Effector CD8-positive, alpha-beta T cell (primary cell): ENCODE results near the gene POU5F1.
"Not testable (repeated sequence)": the region's sequence is repeated elsewhere in the genome, so short reads cannot be mapped to it uniquely, and the experiment has no call there.

Experiments
- DNase-seq: peaks from one replicate; lab custom pipeline; 2025; lab: John Stamatoyannopoulos, UW

Gene POU5F1

DNA sequence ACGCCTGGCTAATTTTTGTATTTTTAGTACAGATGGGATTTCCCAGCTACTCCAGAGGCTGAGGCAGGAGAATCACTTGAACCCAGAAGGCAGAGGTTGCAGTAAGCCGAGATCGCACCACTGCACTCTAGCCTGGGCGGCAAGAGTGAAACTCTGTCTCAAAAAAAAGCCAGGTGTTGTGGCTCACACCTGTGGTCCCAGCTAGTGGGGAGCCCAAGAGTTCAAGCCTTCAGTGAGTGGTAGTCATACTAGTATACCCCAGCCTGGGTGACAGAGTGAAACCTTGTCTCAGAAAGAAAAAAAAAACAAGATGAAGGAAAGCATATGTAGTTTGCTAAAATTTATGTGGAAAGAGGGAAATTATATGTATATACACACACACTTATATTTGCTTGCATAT lies 20.0 kb upstream of the POU5F1 start:
- no peak for DNase-seq

DNA sequence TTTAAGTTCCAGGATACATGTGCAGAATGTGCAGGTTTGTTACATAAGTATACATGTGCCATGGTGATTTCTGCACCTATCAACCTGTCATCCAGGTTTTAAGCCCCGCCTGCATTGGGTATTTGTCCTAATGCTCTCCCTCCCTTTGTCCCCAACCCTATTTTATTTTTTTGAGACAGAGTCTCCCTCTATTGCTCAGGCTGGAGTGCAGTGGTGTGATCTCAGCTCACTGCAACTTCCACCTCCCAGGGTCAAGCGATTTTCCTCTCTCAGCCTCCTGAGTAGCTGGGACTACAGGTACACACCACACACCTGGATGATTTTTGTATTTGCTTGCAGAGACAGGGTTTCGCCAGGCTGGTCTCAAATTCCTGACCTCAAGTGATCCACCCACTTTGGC lies 18.7 kb upstream of the POU5F1 start:
- not testable (repeated sequence) for DNase-seq

DNA sequence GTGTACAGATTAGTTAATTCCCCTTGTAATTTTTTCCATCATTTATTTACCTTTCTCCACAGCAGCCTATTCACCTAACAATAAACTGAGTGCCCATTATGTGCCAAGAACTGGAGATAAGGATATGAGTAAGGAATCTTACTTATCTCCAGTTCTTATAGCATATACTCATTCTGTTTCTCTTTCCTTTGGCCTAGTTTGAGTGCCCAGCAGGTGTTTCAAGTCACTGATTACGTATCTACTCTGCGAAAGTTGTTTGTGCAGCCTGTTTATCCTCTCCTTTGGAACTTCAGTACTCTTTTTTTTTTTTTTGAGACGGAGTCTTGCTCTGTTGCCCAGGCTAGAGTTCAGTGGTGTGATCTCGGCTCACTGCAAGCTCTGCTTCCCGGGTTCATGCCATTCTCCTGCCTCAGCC lies 17.3 kb upstream of the POU5F1 start:
- no peak for DNase-seq

DNA sequence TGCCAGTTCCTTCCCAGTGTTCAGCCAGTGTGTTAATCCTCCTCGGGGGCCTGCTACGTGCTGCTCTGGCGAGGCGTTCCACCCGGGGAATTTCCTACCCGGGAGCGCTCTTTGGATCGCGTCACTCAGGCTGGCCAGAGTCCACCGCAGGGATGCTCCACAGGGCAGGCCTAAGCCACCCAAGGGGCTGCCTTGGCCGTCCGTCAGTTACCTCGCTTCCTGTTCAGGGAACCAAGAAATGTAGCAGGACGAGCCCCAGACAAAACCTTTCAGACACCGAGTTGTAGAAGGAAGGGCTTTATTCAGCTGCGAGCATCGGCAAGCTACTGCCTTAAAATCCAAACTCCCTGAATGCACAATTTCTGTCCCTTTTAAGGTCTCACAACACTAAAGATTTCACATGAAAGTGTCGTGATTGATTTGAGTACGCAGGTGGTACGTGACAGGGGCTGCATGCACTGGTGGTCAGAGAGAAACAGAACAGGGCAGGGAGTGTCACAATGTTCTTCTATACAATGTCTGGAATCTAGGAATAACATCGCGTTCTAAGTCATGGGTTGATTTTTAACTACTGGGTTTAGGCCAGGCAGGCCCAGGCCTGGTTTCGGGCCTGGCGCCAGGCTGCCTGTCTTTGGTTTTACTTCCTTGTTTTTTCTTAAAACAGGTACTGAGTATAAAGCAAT lies 15.7 kb upstream of the POU5F1 start:
- no peak for DNase-seq

DNA sequence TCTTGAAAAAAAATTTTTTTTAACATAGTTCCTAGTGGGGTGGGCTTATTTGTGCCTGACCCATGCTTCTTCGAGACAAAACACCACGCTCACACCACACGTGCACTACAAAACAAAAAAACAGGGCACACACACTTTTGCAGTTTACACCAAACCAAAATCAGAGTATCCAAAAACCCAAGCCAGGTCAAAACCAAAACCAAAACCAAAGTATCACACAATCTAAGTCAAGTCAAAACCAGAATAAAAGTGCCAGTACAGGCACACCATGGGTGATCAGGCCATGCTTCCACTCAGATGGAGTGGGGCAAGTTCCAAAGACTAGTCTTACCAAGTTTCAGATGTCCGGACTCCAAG lies 15.2 kb upstream of the POU5F1 start:
- DNase-seq, result not testable (repeated sequence)

DNA sequence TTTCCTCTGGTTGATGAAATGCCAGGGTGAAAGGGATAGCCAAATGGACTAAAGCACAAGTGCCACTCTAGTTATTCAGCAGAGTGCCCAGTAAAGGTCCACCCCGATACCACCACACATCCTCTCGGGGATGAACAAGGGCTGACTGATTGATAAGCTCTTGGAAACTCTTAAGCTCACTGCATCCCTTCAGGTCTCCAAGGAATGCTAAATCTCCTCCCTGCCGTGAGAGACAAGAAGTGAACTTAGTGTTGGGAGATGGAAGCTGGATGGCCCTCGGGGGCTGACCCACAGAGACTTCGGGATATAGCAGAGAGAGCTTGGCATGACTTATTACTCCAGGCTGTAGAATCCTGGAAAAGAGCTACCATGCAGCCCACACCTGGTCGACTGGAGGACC lies 13.4 kb upstream of the POU5F1 start:
- DNase-seq, result not testable (repeated sequence)

DNA sequence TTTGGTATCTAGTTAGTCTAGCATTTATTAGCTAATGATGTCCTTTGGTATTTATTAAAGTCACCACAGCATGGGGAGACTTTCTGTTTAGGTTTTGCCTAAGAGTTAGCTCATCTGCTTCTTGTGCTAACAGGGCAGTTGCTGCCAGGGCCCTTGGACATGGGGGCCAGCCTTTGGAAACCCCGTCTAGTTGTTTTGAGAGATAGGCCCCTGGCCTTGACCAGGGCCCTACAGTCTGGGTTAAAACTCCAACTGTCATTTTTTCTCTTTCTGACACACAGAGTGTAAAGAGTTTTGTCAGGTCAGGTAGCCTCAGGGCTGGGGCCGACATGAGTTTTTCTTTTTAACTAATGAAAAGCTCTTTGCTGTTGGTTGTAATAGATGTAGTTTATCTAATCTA lies 12.8 kb upstream of the POU5F1 start:
- not testable (repeated sequence) for DNase-seq

DNA sequence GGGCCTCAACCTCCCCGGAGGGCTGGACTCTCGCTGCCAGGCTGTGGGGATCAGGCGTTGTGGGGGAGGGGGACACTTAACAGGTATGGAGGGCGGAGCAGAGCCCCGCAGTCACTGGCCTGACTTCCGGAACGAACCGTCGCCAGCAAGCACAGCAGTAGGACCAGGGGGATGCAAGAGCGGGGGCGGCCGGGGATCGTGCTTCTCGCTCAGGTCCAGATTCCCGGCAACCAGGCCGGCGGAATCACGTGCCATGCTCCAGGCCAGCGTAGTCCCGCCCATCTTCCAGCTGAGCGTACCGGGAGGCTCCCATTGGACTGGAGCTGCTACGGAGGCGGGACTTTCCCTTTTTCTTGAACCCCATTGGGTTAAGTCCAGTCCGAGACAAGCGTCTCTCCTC lies 10.0 kb upstream of the POU5F1 start:
- peak; percentile 57 for DNase-seq

DNA sequence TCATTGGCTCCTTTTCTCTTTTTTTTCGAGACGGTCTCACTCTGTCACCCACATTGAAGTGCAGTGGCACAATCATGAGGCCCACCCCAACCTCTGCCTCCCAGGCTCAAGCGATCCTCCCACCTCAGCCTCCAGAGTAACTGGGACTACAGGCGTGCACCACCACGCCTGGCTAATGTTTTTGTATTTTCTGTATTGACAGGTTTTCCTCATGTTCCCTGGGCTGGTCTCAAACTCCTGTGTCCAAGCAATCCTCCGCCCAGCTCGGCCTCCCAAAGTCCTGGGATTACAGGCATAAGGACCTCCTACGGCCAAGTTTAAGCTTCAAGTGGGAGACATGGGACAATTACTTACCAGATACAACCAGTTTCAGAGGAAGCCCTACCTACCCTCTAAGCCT lies 9.4 kb upstream of the POU5F1 start:
- no peak for DNase-seq

DNA sequence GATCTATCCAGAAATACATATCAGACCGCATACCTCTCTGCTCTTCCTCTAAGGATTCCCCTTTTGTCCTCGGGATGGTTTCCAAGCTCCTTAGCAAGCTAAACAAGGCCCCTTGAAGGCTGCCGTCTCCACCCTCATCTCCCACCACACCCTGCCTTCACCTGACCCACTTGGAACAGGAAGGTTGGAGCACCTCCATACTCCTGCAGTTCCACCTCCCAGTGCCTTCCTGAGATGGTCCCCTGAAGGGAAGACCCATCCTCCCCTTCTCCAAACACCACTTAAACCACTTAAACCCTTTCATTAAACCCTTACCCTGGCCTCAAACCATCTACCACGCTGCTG lies 8.5 kb upstream of the POU5F1 start:
- DNase-seq, result no peak

DNA sequence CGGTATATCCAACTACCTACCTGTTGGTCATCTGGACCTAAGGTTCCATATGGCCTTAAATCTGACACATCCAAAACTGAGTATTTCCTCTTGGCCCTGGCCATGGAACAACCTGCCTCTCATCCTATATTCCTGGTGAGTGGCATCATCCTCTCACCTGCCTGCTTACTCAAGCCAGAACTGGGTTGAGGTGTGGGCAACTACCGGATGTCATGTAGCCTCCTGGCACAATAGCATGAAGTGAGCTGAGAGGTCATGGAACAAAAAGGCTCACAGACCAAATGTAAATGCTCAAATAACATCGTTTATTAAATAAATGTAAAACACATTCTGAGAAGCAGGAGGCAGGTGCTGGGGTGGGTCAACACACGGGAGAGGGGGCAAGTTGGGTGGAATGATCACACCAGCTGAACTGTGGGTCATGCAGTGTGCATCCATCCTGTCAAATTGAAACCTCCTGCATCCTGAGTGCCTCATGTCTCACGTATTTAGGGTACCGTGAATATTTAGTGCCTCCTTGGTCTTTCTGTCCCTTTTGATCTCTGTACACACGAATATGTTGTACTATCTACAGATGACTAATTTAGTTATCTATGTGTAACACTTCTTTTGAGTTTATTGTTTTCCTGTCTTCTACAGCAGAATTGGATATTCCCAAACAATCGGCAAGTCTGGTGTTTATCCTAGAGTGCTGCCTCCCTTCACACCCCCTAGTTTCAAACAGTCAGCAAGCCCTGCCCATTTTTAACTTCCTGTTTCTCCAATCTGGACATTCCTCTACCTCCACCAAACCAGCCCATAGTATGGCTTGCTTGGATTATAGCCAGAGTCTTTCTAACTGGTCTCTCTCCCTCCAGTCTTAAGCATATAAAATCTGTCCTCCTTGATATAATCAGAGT lies 7.9 kb upstream of the POU5F1 start:
- no peak for DNase-seq

DNA sequence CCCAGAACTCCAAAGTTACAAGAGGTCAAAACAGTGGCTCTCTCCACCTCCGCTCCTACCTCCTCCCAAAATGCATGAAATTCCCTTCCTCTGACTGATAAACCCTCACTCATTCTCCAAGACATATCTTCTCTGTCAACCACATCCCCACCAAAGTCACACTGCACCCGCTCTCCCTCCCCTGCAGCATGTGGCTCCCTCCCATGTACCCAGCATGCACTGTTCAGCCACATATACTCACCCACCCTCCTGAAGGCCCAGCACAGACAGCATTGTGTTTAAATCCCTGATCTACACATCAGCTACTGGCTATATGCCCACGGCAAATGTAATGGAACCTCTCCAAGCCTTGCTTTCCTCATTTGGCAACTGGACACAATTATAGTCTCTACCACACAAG lies 5.5 kb upstream of the POU5F1 start:
- DNase-seq, result no peak

DNA sequence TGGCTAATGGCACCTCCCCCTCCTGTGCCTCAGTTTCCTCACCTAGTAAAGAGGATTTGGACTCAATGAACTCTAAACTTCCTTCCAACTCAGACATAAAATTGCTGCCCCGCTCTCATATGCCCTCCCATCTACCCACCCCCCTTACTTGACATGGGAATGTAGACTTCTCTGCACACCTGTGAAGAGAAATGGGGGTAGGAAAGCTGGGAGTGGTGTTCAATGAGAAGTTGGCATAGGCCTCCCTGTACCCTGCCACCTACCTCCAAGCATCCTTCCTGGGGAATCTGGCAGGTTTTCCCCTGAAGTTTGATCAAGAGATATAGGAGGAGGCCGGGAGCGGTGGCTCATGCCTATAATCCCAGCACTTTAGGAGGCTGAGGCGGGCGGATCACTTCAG lies 3.9 kb upstream of the POU5F1 start:
- no peak for DNase-seq

DNA sequence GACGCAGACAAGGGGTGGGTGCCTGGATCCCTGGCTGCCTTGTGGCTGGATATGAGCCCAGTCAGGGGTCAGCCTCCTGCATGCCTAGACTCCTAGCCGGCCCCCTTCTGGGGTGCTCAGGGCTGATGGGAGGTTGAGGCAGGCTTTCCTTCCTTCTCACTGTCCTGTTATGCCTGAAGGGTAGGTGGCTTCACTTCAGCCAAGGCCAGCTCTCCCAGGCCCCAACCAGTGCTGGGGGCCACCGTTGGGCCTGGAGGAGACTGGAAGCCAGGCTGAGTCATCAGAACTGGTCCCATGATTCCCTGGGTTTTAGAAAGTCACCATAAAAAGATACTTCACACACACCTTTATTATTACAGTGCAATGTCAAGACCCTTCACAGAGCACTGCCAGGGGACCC lies 2.9 kb upstream of the POU5F1 start:
- no peak for DNase-seq

DNA sequence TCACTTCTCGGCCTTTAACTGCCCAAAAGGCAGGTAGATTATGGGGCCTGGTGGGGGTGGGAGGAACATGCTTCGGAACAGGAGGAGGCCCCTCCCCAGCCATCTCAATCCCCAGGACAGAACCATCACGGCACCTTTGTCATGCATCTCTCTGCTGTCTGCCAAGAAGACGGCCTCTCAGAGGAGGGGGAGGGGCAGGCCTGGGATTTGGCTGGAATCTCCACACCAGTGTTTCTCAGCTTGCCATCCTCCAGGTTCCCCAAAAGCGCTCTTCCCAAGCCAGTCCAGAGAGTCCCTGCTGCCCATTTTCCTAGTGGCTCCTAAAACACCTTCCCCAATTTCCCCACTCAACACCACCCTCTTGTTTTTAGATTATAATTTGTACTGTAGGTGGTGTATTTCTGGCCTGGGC lies 2.5 kb upstream of the POU5F1 start:
- DNase-seq, result no peak

DNA sequence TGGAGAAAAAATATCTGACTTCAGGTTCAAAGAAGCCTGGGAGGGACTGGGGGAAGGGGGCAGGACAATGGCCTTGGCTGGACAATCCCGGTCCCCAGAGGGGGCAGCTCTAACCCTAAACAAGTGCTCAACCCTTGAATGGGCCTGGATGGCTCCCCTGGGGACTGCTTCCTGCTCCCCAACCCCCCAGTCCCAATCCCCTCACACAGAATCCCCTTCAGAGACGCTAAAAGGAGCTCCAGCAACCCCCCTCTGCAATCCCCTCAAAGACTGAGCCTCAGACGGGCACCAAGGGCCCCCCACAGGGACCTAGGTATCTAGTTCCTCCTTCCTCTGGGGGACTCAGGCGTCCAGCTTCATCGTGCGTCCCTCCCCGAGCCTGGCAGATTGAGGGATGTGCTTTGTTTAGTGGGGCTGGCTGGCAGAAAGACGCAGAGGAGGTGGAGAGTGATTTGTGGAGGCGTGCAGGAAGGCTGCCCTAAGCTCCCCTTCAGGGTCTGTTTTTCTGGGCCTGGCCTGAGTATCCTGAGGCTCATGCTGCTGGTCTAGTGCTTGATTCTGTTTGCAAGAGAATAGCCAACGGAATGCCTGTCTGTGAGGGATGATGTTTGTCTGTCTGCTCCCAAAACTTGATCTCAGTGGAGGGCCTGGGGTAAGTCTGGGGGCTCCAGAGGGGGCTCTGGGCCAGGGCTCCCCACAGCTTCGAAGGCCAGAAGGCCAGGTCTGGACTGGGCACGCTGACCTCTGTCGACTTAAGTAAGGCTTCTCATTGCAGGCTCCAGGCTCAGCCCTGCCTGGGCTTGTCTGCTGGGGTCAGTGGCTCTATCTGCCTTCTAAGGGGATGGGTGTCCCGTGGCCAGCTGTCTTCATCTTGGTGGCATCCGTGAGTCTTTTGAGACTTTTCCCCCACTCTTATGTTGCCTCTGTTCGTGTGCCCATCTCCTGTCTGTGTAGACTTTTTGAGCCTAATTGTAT lies 1.7 kb upstream of the POU5F1 start:
- DNase-seq, result no peak

DNA sequence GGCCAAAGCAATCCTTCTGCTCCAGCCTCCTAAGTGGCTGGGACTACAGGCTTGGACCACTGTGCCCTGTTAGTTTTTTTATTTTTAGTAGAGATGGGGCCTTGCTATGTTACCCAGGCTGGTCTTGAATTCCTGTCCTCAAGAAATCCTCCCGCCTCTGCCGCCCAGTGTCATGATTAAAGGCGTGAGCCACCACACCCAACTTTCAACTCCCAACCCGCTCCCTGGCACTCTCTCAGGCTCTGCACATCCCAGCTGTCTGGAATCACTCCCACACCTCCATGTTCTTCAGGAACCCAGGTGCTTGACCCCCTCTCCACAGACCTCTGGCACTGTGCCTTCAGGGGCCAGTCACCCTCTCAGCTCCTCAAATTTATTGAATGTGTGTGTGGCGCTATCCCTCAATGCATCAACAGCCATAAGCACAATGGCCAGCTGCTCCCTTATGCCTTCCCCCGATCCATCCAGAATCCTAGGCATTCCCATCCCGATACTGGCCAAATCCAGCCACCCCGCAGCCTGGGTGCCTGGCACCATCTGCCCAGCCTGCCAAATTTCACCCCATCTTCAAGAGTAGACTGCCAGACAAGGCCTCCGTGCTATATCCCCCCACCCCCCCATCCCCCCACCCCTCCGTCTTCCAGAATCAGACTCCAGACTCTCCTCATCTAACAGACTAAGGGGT lies 647 bp upstream of the POU5F1 start:
- no peak for DNase-seq

DNA sequence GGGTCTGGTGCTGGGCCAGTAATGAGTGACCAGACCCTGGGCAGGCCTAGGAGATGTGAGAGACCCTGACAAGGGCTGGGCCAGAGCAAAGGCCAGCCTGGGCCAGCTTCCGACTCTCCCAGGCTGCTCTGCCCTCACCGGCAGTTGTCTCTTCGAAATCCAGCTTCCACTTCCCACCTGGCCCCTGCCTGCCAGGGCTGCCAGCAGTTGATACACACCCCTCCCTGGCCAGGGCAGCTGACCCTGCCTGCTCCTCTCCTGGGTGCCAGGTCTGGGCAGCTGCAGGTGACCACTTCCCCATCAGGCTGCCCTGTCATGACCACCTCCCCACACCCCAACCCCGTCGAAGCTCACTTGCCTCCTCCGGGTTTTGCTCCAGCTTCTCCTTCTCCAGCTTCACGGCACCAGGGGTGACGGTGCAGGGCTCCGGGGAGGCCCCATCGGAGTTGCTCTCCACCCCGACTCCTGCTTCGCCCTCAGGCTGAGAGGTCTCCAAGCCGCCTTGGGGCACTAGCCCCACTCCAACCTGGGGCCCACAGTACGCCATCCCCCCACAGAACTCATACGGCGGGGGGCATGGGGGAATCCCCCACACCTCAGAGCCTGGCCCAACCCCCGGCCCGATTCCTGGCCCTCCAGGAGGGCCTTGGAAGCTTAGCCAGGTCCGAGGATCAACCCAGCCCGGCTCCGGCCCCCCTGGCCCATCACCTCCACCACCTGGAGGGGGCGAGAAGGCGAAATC lies 453 bp downstream of the POU5F1 start:
- DNase-seq, result not testable (repeated sequence)

DNA sequence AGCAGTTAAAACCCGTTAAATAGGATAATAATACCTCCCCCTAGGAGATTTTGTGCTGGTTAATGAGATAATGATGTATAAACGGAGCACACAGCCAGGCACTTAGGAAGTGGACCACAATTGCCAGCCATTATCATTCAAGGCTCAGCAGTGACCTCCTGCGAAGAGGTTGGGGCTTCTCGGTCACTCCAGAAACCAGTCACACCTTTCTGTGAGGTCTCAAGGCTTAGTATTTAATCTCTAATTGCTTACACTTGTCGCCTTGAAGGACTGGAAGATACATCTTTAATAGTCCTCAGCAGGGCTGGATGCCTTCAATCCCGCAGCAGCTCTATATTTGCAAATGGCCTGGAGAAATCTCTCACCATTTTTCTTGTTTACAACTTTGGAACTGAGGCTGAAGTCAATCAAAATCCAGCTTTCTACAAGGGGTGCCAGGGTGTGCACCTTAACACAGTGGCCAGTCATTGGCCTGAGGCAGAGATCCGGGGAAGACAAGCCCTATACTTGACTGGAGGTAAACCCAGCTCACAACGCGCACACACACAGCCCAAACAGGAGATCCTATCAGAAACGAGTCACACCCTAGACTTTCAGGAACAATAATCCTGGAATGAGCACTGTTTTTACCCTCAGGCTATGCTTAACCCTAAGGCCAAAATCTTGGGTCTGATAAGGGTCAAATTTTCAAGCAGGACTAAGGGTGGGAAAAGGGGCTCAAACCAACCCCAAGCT lies 1.2 kb downstream of the POU5F1 start:
- DNase-seq, result no peak

DNA sequence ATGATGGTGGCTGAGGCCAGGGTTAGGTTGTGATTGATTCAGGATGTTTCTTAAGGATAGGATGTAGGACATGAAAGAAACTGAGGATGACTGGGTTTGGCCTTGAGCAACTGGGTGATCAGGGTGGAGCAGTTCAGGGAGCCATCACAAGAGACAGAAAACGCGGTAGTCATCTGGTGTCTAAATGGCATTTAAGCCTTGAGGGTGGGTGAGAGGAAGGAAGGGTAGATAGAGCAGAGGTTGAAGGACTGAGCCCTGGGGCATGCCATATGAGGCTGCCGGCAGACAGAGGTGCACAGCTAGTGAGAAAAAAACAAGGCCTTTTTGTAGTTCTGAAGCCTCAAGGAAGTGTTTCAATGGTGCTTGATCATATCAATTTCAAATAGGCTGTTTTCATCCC lies 1.9 kb downstream of the POU5F1 start:
- DNase-seq, result no peak
